ENCODE results near the gene RAPH1.
A peak's percentile ranks its signal among the peaks of the same experiment; 100 is the strongest.

The RAPH1 gene

GRCh38 chr2:203535784-203536585 is 884 bp upstream of the RAPH1 start:
- peak overlapping the region; percentile 94 for H3K9ac ChIP-seq (ENCODE audit: low read length)
- H3K18ac ChIP-seq (ENCODE audit: low read depth in 1 of 2, low read length in 2 of 2), result peak overlapping the region; percentile 37 to 62
- whole genome bisulfite sequencing, result 32% methylated on average over 12 of the region's 14 CpGs
- peak overlapping the region; percentile 81 for H4K8ac ChIP-seq (ENCODE audit: low read length)
- H2BK120ac ChIP-seq (ENCODE audit: low read depth, low read length), result peak overlapping the region; percentile 21
- H3K23ac ChIP-seq (ENCODE audit: low read length in 2 of 2), result no peak overlapping the region
- no peaks in the 10 kb centered on the region for H3K79me1 ChIP-seq (replicated peaks; ENCODE audit: low read length, poor library complexity, severe bottlenecking)
- no peaks in the 10 kb centered on the region for H3K4me1 ChIP-seq (ENCODE audit: control insufficient read depth, insufficient read depth, low read depth, low read length)
- H3K14ac ChIP-seq (ENCODE audit: low read length in 2 of 2), result no peak overlapping the region
- DNase-seq, result peak; percentile 48
- H4K91ac ChIP-seq (ENCODE audit: low read length), result peak overlapping the region; percentile 88
- H3K9me3 ChIP-seq (ENCODE audit: control insufficient read depth, low read length), result no peaks in the 10 kb centered on the region
- H3K4ac ChIP-seq (ENCODE audit: low read depth in 1 of 2, low read length in 2 of 2), result peak overlapping the region; percentile 8 to 35
- no peaks in the 10 kb centered on the region for H3K36me3 ChIP-seq (ENCODE audit: control insufficient read depth in 1 of 2, insufficient read depth in 2 of 2, low read depth in 1 of 2, low read length in 2 of 2)
- peak overlapping the region; percentile 74 for H3K27ac ChIP-seq (ENCODE audit: low read length, poor library complexity, severe bottlenecking)
- no peaks in the 10 kb centered on the region for H3K27me3 ChIP-seq (ENCODE audit: control insufficient read depth in 1 of 2, insufficient read depth in 1 of 2, low read length in 2 of 2)
- no peak overlapping the region for H2BK15ac ChIP-seq (ENCODE audit: low read depth, poor library complexity, severe bottlenecking)
- H3K4me3 ChIP-seq (ENCODE audit: insufficient read depth in 1 of 2, low read depth in 1 of 2, low read length in 2 of 2), result peak overlapping the region; percentile 85 to 98
- H2BK12ac ChIP-seq (ENCODE audit: low read length in 2 of 2), result peak overlapping the region; percentile 64 to 66
- peak overlapping the region; percentile 62 for H3K4me2 ChIP-seq (ENCODE audit: low read length, poor library complexity, severe bottlenecking)
- H2AFZ ChIP-seq (ENCODE audit: low read depth, low read length), result no peak overlapping the region
- no peak overlapping the region for H2AK5ac ChIP-seq (ENCODE audit: low read length, severe bottlenecking)
- peak overlapping the region; percentile 76 for H2BK5ac ChIP-seq (ENCODE audit: low read depth, low read length, poor library complexity, severe bottlenecking)

GRCh38 chr2:203534621-203535077 is 452 bp downstream of the RAPH1 start:
- Histone ChIP-seq H3K4me1 (ENCODE audit: control insufficient read depth, insufficient read depth, low read depth, low read length) (no peaks in the 10 kb centered on the region), H3K27ac (ENCODE audit: low read length, poor library complexity, severe bottlenecking) (peak overlapping the region; percentile 50), H3K14ac (ENCODE audit: low read length in 2 of 2) (peak overlapping the region in 1 of 2 experiments; percentile 99), H3K9ac (ENCODE audit: low read length) (peak overlapping the region; percentile 86), H2BK120ac (ENCODE audit: low read depth, low read length) (peak overlapping the region; percentile 97), H3K36me3 (ENCODE audit: control insufficient read depth in 1 of 2, insufficient read depth in 2 of 2, low read depth in 1 of 2, low read length in 2 of 2) (no peaks in the 10 kb centered on the region), H4K91ac (ENCODE audit: low read length) (peak overlapping the region; percentile 23), H3K27me3 (ENCODE audit: control insufficient read depth in 1 of 2, insufficient read depth in 1 of 2, low read length in 2 of 2) (no peaks in the 10 kb centered on the region), H3K79me1 (replicated peaks; ENCODE audit: low read length, poor library complexity, severe bottlenecking) (no peaks in the 10 kb centered on the region), H3K4me2 (ENCODE audit: low read length, poor library complexity, severe bottlenecking) (peak overlapping the region; percentile 41), H2BK12ac (ENCODE audit: low read length in 2 of 2) (peak overlapping the region; percentile 75 to 77), H3K9me3 (ENCODE audit: control insufficient read depth, low read length) (no peaks in the 10 kb centered on the region), H3K4me3 (ENCODE audit: insufficient read depth in 1 of 2, low read depth in 1 of 2, low read length in 2 of 2) (peak overlapping the region; percentile 91 to 98), H3K4ac (ENCODE audit: low read depth in 1 of 2, low read length in 2 of 2) (peak overlapping the region; percentile 27 to 95), H3K23ac (ENCODE audit: low read length in 2 of 2) (peak overlapping the region in 1 of 2 experiments; percentile 96), H2BK5ac (ENCODE audit: low read depth, low read length, poor library complexity, severe bottlenecking) (peak overlapping the region; percentile 90), H2BK15ac (ENCODE audit: low read depth, poor library complexity, severe bottlenecking) (peak overlapping the region; percentile 100), H2AFZ (ENCODE audit: low read depth, low read length) (peak overlapping the region; percentile 76), H3K18ac (ENCODE audit: low read depth in 1 of 2, low read length in 2 of 2) (peak overlapping the region; percentile 98), H4K8ac (ENCODE audit: low read length) (peak overlapping the region; percentile 87), H2AK5ac (ENCODE audit: low read length, severe bottlenecking) (no peak overlapping the region)
- under 1% methylated on average over 17 of the region's 37 CpGs for WGBS
- peak; percentile 54 for DNase-seq

- H2AK5ac ChIP-seq (ENCODE audit: low read length, severe bottlenecking), result no peak overlapping the region
- H3K9me3 ChIP-seq (ENCODE audit: control insufficient read depth, low read length), result no peaks in the 10 kb centered on the region
- H2BK5ac ChIP-seq (ENCODE audit: low read depth, low read length, poor library complexity, severe bottlenecking), result no peak overlapping the region
- peak overlapping the region; percentile 80 for H3K4me2 ChIP-seq (ENCODE audit: low read length, poor library complexity, severe bottlenecking)
- no peaks in the 10 kb centered on the region for H3K4me1 ChIP-seq (ENCODE audit: control insufficient read depth, insufficient read depth, low read depth, low read length)
- H3K27me3 ChIP-seq (ENCODE audit: control insufficient read depth in 1 of 2, insufficient read depth in 1 of 2, low read length in 2 of 2), result no peaks in the 10 kb centered on the region
- H4K91ac ChIP-seq (ENCODE audit: low read length), result no peak overlapping the region
- no peaks in the 10 kb centered on the region for H3K36me3 ChIP-seq (ENCODE audit: control insufficient read depth in 1 of 2, insufficient read depth in 2 of 2, low read depth in 1 of 2, low read length in 2 of 2)
- peak overlapping the region; percentile 50 for H3K27ac ChIP-seq (ENCODE audit: low read length, poor library complexity, severe bottlenecking)
- WGBS, result 4% methylated on average over 20 of the region's 24 CpGs
- H3K4ac ChIP-seq (ENCODE audit: low read depth in 1 of 2, low read length in 2 of 2), result no peak overlapping the region
- H2BK120ac ChIP-seq (ENCODE audit: low read depth, low read length), result no peak overlapping the region
- H3K18ac ChIP-seq (ENCODE audit: low read depth in 1 of 2, low read length in 2 of 2), result no peak overlapping the region
- peak overlapping the region; percentile 86 for H3K9ac ChIP-seq (ENCODE audit: low read length)
- DNase-seq, result peak; percentile 78
- H2AFZ ChIP-seq (ENCODE audit: low read depth, low read length), result no peak overlapping the region
- peak overlapping the region; percentile 91 to 98 for H3K4me3 ChIP-seq (ENCODE audit: insufficient read depth in 1 of 2, low read depth in 1 of 2, low read length in 2 of 2)
- no peak overlapping the region for H4K8ac ChIP-seq (ENCODE audit: low read length)
- no peak overlapping the region for H2BK12ac ChIP-seq (ENCODE audit: low read length in 2 of 2)
- H3K23ac ChIP-seq (ENCODE audit: low read length in 2 of 2), result no peak overlapping the region
- no peaks in the 10 kb centered on the region for H3K79me1 ChIP-seq (replicated peaks; ENCODE audit: low read length, poor library complexity, severe bottlenecking)
- no peak overlapping the region for H3K14ac ChIP-seq (ENCODE audit: low read length in 2 of 2)
- no peak overlapping the region for H2BK15ac ChIP-seq (ENCODE audit: low read depth, poor library complexity, severe bottlenecking)
Measured at GRCh38 chr2:203533676-203534591, 1.2 kb downstream of the RAPH1 start.
